Ectodermal cell (in vitro differentiated cells): ENCODE measurements around the gene SOWAHC.

Experiments used
- H3K27ac ChIP-seq: 2 replicates; pipeline ENCODE4 v1.7.0; 2013; ENCODE audit warnings: mild to moderate bottlenecking, low read depth, low read length; ENCODE audit not compliant: insufficient read depth, poor library complexity, severe bottlenecking
- H3K27me3 ChIP-seq: 2 replicates; pipeline ENCODE4 v1.7.0; 2013; ENCODE audit warnings: mild to moderate bottlenecking, low read length; ENCODE audit not compliant: insufficient read depth, control insufficient read depth, poor library complexity, severe bottlenecking
- H3K36me3 ChIP-seq: one replicate; pipeline ENCODE4 v1.7.0; 2013; ENCODE audit warnings: low read length; ENCODE audit not compliant: control insufficient read depth, insufficient read depth
- H3K4me1 ChIP-seq: one replicate; pipeline ENCODE4 v1.7.0; 2013; ENCODE audit warnings: low read length; ENCODE audit not compliant: control insufficient read depth, insufficient read depth
- H3K4me3 ChIP-seq: 2 replicates; pipeline ENCODE4 v1.7.0; 2013; ENCODE audit warnings: low read depth, low read length, control low read depth; ENCODE audit not compliant: insufficient read depth
- H3K9me3 ChIP-seq: 2 replicates; pipeline ENCODE4 v1.7.0; 2013; ENCODE audit warnings: mild to moderate bottlenecking, low read length, moderate library complexity; ENCODE audit not compliant: control insufficient read depth
- WGBS, 2 experiments: methylation state at CpG; one replicate each; pipeline ENCODE4 v1.1.7; 2013; ENCODE audit warnings: missing lambda C conversion rate in 2 of 2; 5-methylcytosine and 5-hydroxymethylcytosine counted together

SOWAHC gene

DNA sequence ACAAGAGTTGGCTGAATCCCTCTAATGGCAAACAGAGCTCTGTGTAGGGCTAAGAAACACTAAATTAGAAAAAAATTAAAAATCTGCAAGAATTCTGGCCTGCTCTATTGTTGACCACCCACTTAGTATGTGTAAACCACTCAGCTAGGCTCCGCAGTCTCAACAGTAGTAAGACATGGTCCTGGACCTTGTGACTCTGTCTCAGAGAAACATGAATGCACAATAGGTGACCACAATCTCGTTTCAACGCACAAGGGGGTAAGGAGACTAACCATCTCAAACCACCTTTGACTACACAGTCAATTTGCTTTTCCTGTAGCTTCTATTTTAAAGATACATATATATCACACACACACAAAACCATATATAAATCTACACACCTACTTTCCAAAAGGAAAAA is 16.9 kb upstream of the SOWAHC start:
- H3K4me3 ChIP-seq, result no peak overlapping the region
- H3K27me3 ChIP-seq, result no peaks in the 10 kb centered on the region
- H3K4me1 ChIP-seq, result peaks cover 4% of the 10 kb centered on the region
- WGBS, 2 experiments, result 94 to 98% methylated on average over 3 of the region's 3 CpGs
- no peaks in the 10 kb centered on the region for H3K36me3 ChIP-seq
- H3K9me3 ChIP-seq, result no peaks in the 10 kb centered on the region
- no peak overlapping the region for H3K27ac ChIP-seq

DNA sequence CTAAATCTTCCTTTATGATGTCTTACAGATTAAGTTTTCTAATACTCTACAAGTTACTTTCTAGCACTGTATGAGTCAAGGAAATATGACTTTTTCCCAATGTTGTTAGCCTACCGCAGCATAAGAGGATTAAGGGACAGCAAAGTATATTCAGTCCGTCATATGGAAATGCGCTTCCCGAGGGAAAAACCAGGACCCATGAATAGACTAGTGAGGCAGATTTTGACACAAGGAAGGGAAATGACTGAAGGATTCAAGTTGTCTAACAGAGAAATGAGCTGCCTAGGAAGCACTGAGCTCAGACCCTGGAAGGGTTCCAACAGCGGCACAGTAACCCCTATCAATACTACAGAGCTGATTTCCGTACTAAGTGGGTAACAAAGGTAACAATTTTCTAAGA is 12.4 kb upstream of the SOWAHC start:
- H3K9me3 ChIP-seq, result no peaks in the 10 kb centered on the region
- no peaks in the 10 kb centered on the region for H3K27me3 ChIP-seq
- no peak overlapping the region for H3K27ac ChIP-seq
- no peaks in the 10 kb centered on the region for H3K36me3 ChIP-seq
- H3K4me1 ChIP-seq, result peaks cover 4% of the 10 kb centered on the region
- WGBS, 2 experiments, result 91 to 92% methylated on average over 5 to 6 of the region's 6 CpGs
- no peak overlapping the region for H3K4me3 ChIP-seq

DNA sequence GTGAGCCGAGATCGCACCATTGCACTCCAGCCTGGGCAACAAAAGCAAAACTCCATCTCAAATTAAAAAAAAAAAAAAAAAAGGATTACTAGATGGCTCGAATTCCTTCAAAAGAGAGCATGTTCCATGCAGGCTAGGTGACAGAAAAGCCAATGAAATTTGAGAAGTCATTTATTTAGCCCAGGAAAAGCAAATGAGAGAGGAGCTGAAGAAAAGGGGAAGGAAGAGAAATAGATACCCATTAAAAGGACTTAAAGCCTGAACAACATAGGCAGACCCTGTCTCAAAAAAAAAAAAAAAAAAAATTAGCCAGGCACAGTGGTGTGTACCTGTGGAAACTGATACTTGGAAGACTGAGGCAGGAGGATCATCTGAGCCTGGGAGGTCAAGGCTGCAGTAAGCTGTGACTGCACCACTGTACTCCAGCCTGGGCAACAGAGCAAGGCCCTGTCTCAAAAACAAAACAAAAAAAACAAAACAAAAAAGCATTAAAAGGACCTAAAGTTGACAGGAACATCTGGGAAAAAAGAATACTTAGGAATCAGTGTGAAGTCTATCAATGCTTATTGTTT is 11.5 kb upstream of the SOWAHC start:
- Histone ChIP-seq H3K27ac (no peak overlapping the region), H3K4me3 (no peak overlapping the region), H3K36me3 (no peaks in the 10 kb centered on the region), H3K27me3 (no peaks in the 10 kb centered on the region), H3K9me3 (no peaks in the 10 kb centered on the region), H3K4me1 (peaks cover 4% of the 10 kb centered on the region)
- 82 to 100% methylated on average over 3 of the region's 3 CpGs for WGBS, 2 experiments

DNA sequence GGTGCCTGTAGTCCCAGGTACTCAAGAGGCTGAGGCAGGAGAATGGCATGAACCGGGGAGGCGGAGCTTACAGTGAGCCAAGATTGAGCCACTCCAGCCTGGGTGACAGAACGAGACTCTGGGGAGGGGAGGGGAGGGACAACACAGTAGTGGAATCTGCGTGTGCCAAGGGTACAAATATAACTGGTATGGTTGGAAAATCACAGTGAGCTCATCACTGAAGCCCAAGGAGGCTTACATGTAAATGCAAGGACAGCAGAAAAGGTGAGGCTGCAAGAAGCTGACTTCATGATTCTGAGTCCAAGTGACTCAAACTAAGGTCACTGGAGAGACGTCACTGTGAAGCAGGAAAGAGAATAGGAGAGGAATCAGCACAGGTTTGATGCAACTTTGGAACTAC is 9.6 kb upstream of the SOWAHC start:
- WGBS, 2 experiments, result 91 to 96% methylated on average over 5 of the region's 5 CpGs
- no peaks in the 10 kb centered on the region for H3K36me3 ChIP-seq
- H3K27ac ChIP-seq, result no peak overlapping the region
- no peaks in the 10 kb centered on the region for H3K27me3 ChIP-seq
- peaks cover 4% of the 10 kb centered on the region for H3K4me1 ChIP-seq
- no peak overlapping the region for H3K4me3 ChIP-seq
- no peaks in the 10 kb centered on the region for H3K9me3 ChIP-seq

DNA sequence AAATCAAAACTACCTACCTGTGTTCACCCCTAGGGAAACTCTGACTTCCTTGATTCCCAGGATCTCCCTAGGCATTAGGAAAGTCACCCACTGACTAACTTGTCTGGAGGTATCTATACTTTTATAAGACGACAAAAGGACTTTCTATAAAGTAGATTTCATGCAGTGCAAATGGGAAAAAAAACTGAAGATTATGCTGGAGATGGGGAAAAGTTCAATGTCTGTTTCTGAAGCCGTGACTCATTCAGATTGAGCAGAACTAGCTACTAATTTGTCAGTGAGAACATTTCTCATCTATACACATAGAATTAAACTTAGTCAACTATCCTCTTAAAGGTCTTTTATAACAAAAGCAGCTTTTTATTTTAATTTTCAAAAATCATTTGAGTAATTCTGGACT is 6.4 kb upstream of the SOWAHC start:
- no peak overlapping the region for H3K4me3 ChIP-seq
- no peak overlapping the region for H3K27ac ChIP-seq
- no peaks in the 10 kb centered on the region for H3K36me3 ChIP-seq
- H3K4me1 ChIP-seq, result peaks cover 10% of the 10 kb centered on the region
- H3K27me3 ChIP-seq, result no peaks in the 10 kb centered on the region
- H3K9me3 ChIP-seq, result no peaks in the 10 kb centered on the region
- WGBS, 2 experiments, result 95 to 98% methylated on average over 2 of the region's 2 CpGs

DNA sequence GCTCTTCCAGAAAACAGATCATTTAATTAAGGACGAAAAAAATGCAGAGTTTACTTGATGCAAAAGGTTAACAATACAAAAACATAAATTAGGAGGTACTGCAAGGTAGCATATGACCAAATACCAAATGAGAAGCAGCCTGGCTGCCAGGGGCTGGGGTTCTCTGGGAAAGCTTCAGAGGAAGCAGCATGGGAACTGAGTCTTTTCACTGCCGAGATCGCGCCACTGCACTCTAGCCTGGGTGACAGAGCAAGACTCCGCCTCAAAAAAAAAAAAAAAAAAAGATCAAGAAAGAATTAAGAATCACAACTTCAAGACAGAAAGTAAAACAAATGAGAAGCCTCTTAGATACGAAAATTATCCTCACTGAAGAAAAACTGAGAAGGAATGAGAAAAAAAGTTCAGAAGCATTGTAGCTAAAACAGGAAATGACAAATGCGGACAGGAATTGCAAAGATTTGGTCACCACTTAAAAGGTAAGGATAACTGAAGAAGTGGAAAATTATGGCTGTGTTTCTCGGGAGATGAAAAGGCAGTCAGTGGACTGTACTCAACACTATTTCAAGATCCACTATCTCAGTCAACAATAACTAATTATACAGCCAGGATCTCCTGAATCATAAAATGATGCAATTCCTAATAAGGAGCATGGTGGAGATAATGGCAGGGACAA is 4.7 kb upstream of the SOWAHC start:
- WGBS, 2 experiments, result 65 to 74% methylated on average over 7 to 8 of the region's 8 CpGs
- H3K27me3 ChIP-seq, result peaks cover 3% of the 10 kb centered on the region
- peaks cover 10% of the 10 kb centered on the region for H3K4me1 ChIP-seq
- no peaks in the 10 kb centered on the region for H3K36me3 ChIP-seq
- no peaks in the 10 kb centered on the region for H3K9me3 ChIP-seq
- H3K4me3 ChIP-seq, result no peak overlapping the region
- no peak overlapping the region for H3K27ac ChIP-seq

DNA sequence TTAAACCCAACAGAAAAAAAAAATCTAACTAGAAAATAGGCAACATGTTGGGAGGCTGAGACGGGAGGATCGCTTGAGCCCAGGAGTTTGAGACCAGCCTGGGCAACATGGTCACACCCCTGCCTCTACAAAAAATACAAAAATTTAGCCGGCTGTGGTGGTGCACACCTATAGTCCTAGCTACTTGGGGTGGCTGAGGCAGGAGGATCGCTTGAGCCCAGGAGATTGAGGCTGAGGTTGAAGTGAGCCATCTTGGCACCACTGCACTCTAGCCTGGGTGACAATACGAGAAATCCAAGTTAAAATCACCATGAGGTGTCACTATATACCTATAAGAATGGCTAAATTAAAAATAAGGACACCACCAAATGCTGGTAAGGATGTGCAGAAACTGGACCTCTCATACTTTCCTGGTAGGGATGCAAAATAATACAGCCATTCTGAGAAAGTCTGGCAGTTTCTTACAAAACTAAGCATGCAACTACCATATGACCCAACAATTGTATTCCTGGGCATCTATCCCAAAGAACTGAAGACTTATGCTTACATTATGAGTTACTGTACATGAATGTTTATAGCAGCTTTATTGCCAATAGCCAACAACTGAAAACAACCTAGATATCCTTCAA is 2.6 kb upstream of the SOWAHC start:
- Histone ChIP-seq H3K9me3 (no peaks in the 10 kb centered on the region), H3K27me3 (peaks cover 24% of the 10 kb centered on the region), H3K36me3 (no peaks in the 10 kb centered on the region), H3K4me3 (no peak overlapping the region), H3K4me1 (peaks cover 10% of the 10 kb centered on the region), H3K27ac (no peak overlapping the region)
- WGBS, 2 experiments, result 87 to 89% methylated on average over 5 of the region's 5 CpGs

DNA sequence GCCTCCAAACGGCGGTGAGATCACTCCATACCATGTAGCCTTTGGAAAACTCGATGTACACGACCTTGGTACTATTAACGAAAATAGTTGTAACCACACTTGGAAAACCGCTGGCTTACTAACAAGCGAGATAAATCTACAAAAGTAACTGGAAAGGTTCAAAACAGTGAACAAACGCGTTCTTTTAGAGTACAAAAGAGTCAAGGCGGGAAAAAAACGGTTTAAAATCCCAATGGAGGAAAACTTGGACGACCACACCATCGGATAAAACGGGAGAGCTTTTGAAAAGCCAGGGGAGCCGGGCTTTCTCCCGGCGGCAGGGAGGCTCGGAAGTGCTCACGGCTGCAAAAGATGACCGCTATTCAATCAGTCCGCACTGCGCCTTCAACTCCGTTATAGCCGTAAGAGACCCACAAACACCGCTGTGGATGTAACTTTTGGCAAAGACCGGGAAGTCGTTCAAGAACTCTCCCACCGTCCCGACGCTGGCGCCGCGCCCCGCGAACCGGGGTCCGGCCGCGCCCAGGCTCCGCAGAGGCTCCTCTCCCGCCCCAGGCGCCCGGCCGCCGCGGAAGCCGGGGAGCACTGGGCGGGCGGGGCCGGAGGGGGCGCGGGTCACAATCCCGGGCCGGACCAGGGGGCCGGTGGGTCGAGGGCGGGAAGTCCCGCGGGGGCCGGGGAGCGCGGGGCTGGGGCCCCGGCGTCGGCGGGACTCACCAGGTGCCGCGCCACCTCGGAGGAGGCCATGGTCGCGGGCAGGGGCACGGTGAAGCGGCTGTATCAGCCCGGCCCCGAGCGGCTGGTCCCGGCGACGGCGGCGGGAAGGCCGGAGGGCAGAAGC is 863 bp upstream of the SOWAHC start:
- WGBS, 2 experiments, result 0% methylated on average over 82 of the region's 82 CpGs

DNA sequence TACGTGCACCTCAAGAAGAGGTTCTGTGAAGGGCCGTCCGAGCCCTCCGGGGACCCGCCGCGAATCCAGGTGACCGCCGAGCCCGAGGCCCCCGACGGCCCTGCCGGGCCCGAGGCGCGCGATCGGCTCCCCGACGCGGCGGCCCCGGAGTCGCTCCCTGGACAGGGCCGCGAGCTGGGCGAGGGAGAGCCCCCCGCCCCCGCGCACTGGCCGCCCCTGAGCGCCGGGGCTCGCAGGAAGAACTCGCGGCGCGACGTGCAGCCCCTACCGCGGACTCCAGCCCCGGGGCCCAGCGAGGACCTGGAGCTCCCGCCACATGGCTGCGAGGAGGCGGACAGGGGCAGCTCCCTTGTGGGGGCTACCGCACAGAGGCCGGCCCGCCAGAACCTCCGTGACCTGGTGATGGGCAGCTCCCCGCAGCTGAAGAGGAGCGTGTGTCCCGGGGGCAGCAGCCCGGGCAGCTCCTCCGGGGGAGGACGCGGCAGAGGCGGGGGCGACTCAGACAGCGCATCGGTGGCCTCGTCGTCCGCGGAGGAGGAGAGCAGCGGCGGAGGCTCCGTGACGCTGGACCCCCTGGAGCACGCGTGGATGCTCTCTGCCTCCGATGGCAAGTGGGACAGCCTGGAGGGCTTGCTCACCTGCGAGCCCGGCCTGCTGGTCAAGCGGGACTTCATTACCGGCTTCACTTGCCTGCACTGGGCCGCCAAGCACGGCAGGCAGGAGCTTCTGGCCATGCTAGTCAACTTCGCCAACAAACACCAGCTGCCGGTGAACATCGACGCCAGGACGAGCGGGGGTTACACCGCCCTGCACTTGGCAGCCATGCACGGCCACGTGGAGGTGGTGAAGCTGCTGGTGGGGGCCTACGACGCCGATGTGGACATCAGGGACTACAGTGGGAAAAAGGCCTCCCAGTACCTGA is 812 bp downstream of the SOWAHC start:
- Histone ChIP-seq H3K9me3 (no peaks in the 10 kb centered on the region), H3K4me3 (peak overlapping the region; percentile 90), H3K27ac (no peak overlapping the region), H3K36me3 (no peaks in the 10 kb centered on the region), H3K4me1 (peaks cover 10% of the 10 kb centered on the region), H3K27me3 (peaks cover 28% of the 10 kb centered on the region)
- 2% methylated on average over 90 of the region's 90 CpGs for WGBS, 2 experiments

More for the DNA sequence above, 863 bp upstream of the SOWAHC start:
- H3K36me3 ChIP-seq, result no peaks in the 10 kb centered on the region
- no peaks in the 10 kb centered on the region for H3K9me3 ChIP-seq
- H3K27me3 ChIP-seq, result peaks cover 28% of the 10 kb centered on the region
- H3K4me3 ChIP-seq, result peak overlapping the region; percentile 90
- H3K27ac ChIP-seq, result peak overlapping the region; percentile 97
- H3K4me1 ChIP-seq, result peaks cover 10% of the 10 kb centered on the region
